Measurements from ENCODE around the gene ACIN1.

Gene ACIN1

DNA sequence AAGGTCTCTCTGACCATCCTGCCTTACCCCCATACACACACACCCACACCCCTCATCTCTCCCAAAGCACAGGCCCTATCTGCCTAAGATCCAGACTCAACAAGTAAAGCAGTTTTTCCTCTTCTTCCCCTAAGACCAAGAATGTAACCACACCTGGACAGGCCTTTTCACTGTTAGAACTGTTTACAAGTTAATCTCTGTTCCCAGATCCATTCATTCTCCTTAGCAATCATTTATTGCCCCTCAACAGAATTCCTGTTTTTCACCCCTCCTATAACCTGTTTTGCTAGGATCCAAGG lies 11.8 kb upstream of the ACIN1 start:
- no peak for TF ChIP-seq POLR2AphosphoS5 (IDR thresholded peaks at IDR 0.05; ENCODE audit: low read depth)
- no peak for TF ChIP-seq GABPA (IDR thresholded peaks at IDR 0.05; ENCODE audit: low read depth)
- TF ChIP-seq SPI1 (IDR thresholded peaks at IDR 0.05; ENCODE audit: borderline replicate concordance, low read depth): no peak
- TF ChIP-seq REST (IDR thresholded peaks at IDR 0.05; ENCODE audit: insufficient replicate concordance, low read depth): no peak
- TF ChIP-seq CTCF (IDR thresholded peaks at IDR 0.05; ENCODE audit: insufficient read depth, low read length): no peak
- H3K27me3 ChIP-seq (ENCODE audit: insufficient read depth, poor library complexity, severe bottlenecking): no peaks in the 10 kb centered on the region
- H3K27ac ChIP-seq (replicated peaks): no peak overlapping the region
- no peak overlapping the region for H3K4me3 ChIP-seq (replicated peaks; ENCODE audit: insufficient read depth, low read length)
- DNase-seq (ENCODE audit: low read depth in 1 of 2, low spot score in 1 of 2): no peak

DNA sequence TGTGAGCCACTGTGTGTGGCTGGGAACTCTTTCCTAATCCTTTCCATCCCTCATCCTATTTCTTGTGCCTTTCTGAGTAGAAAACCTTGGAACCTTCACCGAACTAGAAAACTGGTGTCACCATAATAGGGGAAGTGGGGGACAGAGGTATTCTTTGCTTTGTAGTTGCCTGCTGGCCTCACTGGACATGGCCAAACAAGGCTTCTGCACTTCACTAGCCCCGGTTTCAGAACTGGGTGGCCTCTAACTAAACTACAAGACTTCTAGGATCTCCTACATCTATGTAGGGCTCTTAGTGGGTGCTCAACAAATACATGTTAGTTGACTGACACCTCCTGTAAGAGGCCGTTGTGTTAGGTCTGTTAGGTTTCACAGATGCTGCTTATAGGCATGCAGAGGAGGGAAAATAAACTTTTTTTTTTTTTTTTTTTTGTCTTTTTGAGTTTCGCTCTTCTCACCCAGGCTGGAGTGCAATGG lies 10.4 kb upstream of the ACIN1 start:
- no peak overlapping the region for H3K27ac ChIP-seq (replicated peaks)
- no peak overlapping the region for H3K4me3 ChIP-seq (replicated peaks; ENCODE audit: insufficient read depth, low read length)
- no peak for DNase-seq (ENCODE audit: low read depth in 1 of 2, low spot score in 1 of 2)
- no peaks in the 10 kb centered on the region for H3K27me3 ChIP-seq (ENCODE audit: insufficient read depth, poor library complexity, severe bottlenecking)
- peak; percentile 38; the same call in 1 of the 2 replicates for TF ChIP-seq SPI1 (IDR thresholded peaks at IDR 0.05; ENCODE audit: borderline replicate concordance, low read depth)
- TF ChIP-seq POLR2AphosphoS5 (IDR thresholded peaks at IDR 0.05; ENCODE audit: low read depth): no peak

DNA sequence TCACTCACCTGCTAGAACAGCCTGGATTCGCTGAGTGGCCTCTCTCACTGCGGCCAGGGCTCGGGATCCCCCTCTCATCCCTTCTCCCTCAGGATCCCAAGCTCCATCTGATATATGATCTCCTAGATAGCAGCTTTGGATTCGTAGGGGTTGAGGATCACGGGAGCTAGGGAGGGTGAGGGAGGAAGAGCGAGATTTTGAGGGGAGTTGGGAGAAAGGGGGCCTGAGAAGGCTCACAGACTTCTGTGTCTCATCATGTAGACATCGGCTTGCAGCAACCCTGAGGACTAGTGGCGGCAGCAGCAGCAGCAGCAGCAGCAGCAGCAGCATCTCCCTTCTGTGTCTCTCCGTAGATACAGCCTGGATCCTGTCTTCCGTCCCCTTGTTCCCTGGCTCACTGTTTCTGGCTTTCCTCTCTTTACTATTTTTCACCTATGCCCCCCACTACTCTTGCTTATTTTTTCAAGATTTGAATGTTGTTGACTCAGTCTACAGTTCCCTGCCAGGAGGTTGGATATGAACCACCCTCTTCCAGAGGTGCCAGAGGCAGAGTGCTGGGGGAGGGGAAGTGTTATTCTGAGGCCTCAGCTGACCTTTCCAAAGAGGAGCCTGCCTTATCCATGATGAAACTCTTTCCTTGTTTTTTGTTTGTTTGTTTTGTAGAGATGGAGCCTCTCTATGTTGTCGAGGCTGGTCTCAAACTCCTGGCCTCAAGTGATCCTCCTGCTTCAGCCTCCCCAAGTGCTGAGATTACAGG lies 9.8 kb upstream of the ACIN1 start, which contains the start of gene CIROP:
CIROP (minus strand) TSS at position 399 of the 757 bp plus-strand sequence; CDS start at position 330, 69 bp downstream.
- Histone ChIP-seq H3K4me3 (replicated peaks; ENCODE audit: insufficient read depth, low read length) (no peak within 1 kb of the TSS), H3K27ac (replicated peaks) (no peak within 1 kb of the TSS), H3K27me3 (ENCODE audit: insufficient read depth, poor library complexity, severe bottlenecking) (no peaks in the 10 kb centered on the region)
- TF ChIP-seq REST (IDR thresholded peaks at IDR 0.05; ENCODE audit: insufficient replicate concordance, low read depth): no peak
- no peak for TF ChIP-seq CTCF (IDR thresholded peaks at IDR 0.05; ENCODE audit: insufficient read depth, low read length)
- no peak for TF ChIP-seq SPI1 (IDR thresholded peaks at IDR 0.05; ENCODE audit: borderline replicate concordance, low read depth)
- no peak for TF ChIP-seq GABPA (IDR thresholded peaks at IDR 0.05; ENCODE audit: low read depth)
- TF ChIP-seq POLR2AphosphoS5 (IDR thresholded peaks at IDR 0.05; ENCODE audit: low read depth): no peak
- no peak for DNase-seq (ENCODE audit: low read depth in 1 of 2, low spot score in 1 of 2)

- Histone ChIP-seq H3K27me3 (ENCODE audit: insufficient read depth, poor library complexity, severe bottlenecking) (no peaks in the 10 kb centered on the region), H3K4me3 (replicated peaks; ENCODE audit: insufficient read depth, low read length) (no peak overlapping the region), H3K27ac (replicated peaks) (no peak overlapping the region)
- DNase-seq (ENCODE audit: low read depth in 1 of 2, low spot score in 1 of 2): no peak
- TF ChIP-seq POLR2AphosphoS5 (IDR thresholded peaks at IDR 0.05; ENCODE audit: low read depth): no peak
- TF ChIP-seq SPI1 (IDR thresholded peaks at IDR 0.05; ENCODE audit: borderline replicate concordance, low read depth): no peak
- no peak for TF ChIP-seq CTCF (IDR thresholded peaks at IDR 0.05; ENCODE audit: insufficient read depth, low read length)
- no peak for TF ChIP-seq GABPA (IDR thresholded peaks at IDR 0.05; ENCODE audit: low read depth)
- no peak for TF ChIP-seq REST (IDR thresholded peaks at IDR 0.05; ENCODE audit: insufficient replicate concordance, low read depth)
Measured at GRCh38 chr14:23104070-23104590, 9.2 kb upstream of the ACIN1 start.
